GM21619 (cell line): ENCODE results near the gene RASA3.
"Not testable (repeated sequence)": the region's sequence is repeated elsewhere in the genome, so short reads cannot be mapped to it uniquely, and the experiment has no call there.

Source experiments
- ATAC-seq: cut with Tn5 transposase; IDR thresholded peaks from one replicate; pipeline ENCODE4 v1.9.1; 2021; ENCODE audit not compliant: unreplicated experiment

RASA3 gene

GRCh38 chr13:114142640-114143490, 10.4 kb upstream of the RASA3 start:
- ATAC-seq: no peak

GRCh38 chr13:114142137-114142550, 9.7 kb upstream of the RASA3 start:
- ATAC-seq: no peak

- ATAC-seq: no peak
These were observed 9.0 kb upstream of the RASA3 start for GRCh38 chr13:114141261-114141996.

GRCh38 chr13:114140906-114141250, 8.5 kb upstream of the RASA3 start:
- ATAC-seq: peak; percentile 63

GRCh38 chr13:114140131-114140905, 7.9 kb upstream of the RASA3 start:
- peak; percentile 29 for ATAC-seq

- no peak for ATAC-seq
These were observed 4.2 kb upstream of the RASA3 start for GRCh38 chr13:114136576-114136975.

GRCh38 chr13:114135731-114136171, 3.3 kb upstream of the RASA3 start:
- ATAC-seq: no peak

- ATAC-seq: no peak
These were observed 2.7 kb upstream of the RASA3 start for GRCh38 chr13:114134944-114135610.

GRCh38 chr13:114134111-114134943, 1.9 kb upstream of the RASA3 start:
- no peak for ATAC-seq

DNA sequence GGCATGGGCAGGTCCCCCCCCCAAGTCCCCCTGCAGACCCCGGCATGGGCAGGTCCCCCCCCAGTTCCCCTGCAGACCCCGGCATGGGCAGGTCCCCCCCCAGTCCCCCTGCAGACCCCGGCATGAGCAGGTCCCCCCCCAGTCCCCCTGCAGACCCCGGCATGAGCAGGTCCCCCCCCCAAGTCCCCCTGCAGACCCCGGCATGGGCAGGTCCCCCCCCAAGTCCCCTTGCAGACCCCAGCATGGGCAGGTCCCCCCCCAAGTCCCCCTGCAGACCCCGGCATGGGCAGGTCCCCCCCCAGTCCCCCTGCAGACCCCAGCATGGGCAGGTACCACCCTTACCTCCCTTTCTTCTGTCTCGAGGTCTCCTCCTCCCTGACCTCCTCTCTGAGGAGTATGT, 1.1 kb upstream of the RASA3 start:
- ATAC-seq: not testable (repeated sequence)

GRCh38 chr13:114133126-114133525, 703 bp upstream of the RASA3 start:
- ATAC-seq: not testable (repeated sequence)

DNA sequence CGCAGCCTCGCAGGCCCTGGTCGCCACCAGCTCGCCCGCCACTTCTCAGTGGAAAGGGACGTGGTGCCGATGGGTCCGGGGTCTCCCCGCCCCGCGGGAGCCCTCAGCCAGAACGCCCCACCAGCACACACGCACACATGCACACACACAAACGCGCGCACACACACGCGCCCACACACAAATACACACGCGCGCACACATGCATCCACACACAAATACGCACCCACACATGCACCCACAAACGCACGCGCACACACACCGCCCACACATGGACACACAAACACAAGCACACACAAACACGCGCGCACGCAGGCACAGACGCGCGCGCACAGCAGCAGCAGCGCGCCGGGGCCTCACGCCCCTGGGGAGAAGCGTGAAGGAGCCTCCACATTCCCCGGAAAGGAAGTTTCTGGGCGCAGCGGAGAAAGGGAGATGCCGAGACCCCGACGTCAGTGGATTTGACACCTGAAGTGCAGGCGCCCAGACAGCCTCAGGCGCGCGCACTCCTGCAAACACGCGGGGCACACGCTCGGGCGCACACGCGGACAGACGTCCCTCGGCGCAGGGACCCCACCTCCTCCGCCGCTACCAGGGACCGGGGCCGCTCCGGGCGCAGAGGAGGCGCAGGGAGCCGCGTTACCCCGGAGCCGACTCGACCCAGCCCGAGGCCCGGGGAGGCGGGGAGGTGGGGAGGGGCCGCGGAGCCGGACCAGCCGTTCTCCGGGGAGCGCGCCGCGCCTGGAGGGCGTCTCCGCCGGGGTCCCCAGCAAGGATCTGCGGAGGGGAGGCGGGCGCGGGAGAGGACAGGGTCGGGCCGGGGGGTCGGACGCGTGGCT, 622 bp downstream of the RASA3 start:
- peak; percentile 2 for ATAC-seq

GRCh38 chr13:114130837-114131582, 1.4 kb downstream of the RASA3 start:
- ATAC-seq: peak; percentile 24

- ATAC-seq: no peak
These were observed 2.1 kb downstream of the RASA3 start for GRCh38 chr13:114130131-114130836.

- no peak for ATAC-seq
These were observed 2.8 kb downstream of the RASA3 start for GRCh38 chr13:114129649-114130062.

GRCh38 chr13:114128624-114129522, 3.5 kb downstream of the RASA3 start:
- ATAC-seq: peak; percentile 62

DNA sequence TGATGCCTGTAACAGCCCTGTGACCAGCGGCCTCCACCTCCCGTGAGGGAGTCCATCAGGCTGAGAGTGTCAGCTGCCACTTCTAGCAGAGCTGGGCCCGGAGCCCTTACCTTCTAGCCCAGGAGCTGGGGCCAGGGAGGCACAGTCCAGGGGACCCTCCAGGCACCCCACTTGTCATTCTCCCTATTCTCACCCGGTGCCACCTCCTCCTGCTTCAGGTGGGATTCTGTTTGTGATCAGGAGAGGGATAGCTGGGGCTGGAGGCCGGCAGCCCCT, 4.1 kb downstream of the RASA3 start:
- no peak for ATAC-seq
